HG02970 (cell line): Measurements from ENCODE around the gene AP2A2.
A peak's percentile ranks its signal among the peaks of the same experiment; 100 is the strongest.

Source experiments
- ATAC-seq: cut with Tn5 transposase; IDR thresholded peaks from one replicate; pipeline ENCODE4 v1.9.1; 2021; ENCODE audit warnings: mild to moderate bottlenecking, moderate library complexity, moderate number of reproducible peaks; ENCODE audit not compliant: unreplicated experiment, low FRiP score

AP2A2 gene

GRCh38 chr11:898143-898511 is 27.5 kb upstream of the AP2A2 start:
- no peak for ATAC-seq

GRCh38 chr11:898540-899190 is 27.0 kb upstream of the AP2A2 start:
- no peak for ATAC-seq

- no peak for ATAC-seq
Observed at GRCh38 chr11:899724-900123, 25.9 kb upstream of the AP2A2 start.

GRCh38 chr11:900545-900944 is 25.1 kb upstream of the AP2A2 start:
- ATAC-seq: no peak

- ATAC-seq: no peak
Observed at GRCh38 chr11:901452-902061, 24.1 kb upstream of the AP2A2 start.

GRCh38 chr11:904380-904779 is 21.3 kb upstream of the AP2A2 start:
- ATAC-seq: no peak

GRCh38 chr11:905952-906351 is 19.7 kb upstream of the AP2A2 start:
- no peak for ATAC-seq

- ATAC-seq: no peak
Observed at GRCh38 chr11:907668-908067, 18.0 kb upstream of the AP2A2 start.

- no peak for ATAC-seq
Observed at GRCh38 chr11:908273-908672, 17.4 kb upstream of the AP2A2 start.

- no peak for ATAC-seq
Observed at GRCh38 chr11:909406-909805, 16.3 kb upstream of the AP2A2 start.

- ATAC-seq: peak; percentile 1
Observed at GRCh38 chr11:910044-910588, 15.6 kb upstream of the AP2A2 start.

- ATAC-seq: peak; percentile 87
Observed at GRCh38 chr11:910589-911030, 15.1 kb upstream of the AP2A2 start, which contains the start of gene CHID1. Gene CHID1, minus strand, starts transcription at chr11:910810. Its CDS starts 5,994 bp downstream, at chr11:904816.

GRCh38 chr11:911031-911889 is 14.4 kb upstream of the AP2A2 start:
- ATAC-seq: no peak

GRCh38 chr11:911890-912219 is 13.8 kb upstream of the AP2A2 start:
- no peak for ATAC-seq

GRCh38 chr11:912266-912665 is 13.4 kb upstream of the AP2A2 start:
- no peak for ATAC-seq

GRCh38 chr11:913043-913442 is 12.6 kb upstream of the AP2A2 start:
- ATAC-seq: no peak

GRCh38 chr11:914204-914603 is 11.5 kb upstream of the AP2A2 start:
- ATAC-seq: no peak

GRCh38 chr11:914747-915501 is 10.7 kb upstream of the AP2A2 start:
- no peak for ATAC-seq

GRCh38 chr11:917426-917825 is 8.2 kb upstream of the AP2A2 start:
- ATAC-seq: no peak

- no peak for ATAC-seq
Observed at GRCh38 chr11:921921-922678, 3.6 kb upstream of the AP2A2 start.
